ENCODE data around the gene FARSB. TPM values are rescaled to one million over a fixed set of nuclear protein-coding genes. Genes with fewer than 3 reads are reported as not detected.
"Not testable (repeated sequence)": the region's sequence is repeated elsewhere in the genome, so short reads cannot be mapped to it uniquely, and the experiment has no call there.

FARSB gene
- total RNA-seq (2012; rRNA removed): 41.8 and 45.4 TPM in 2 replicates

GRCh38 chr2:222655787-222656525 is at the start of gene FARSB:
Gene FARSB, minus strand, starts transcription at chr2:222656092. Its CDS starts 19 bp downstream, at chr2:222656073.
- peaks cover 13% of the 10 kb centered on the region for H3K4me1 ChIP-seq (ENCODE audit: control insufficient read depth, insufficient read depth, low read length)
- H3K4me2 ChIP-seq (ENCODE audit: low read length): peak within 1 kb of the TSS; percentile 83
- no peaks in the 10 kb centered on the region for H3K9me3 ChIP-seq (replicated peaks; ENCODE audit: low read length)
- H3K27me3 ChIP-seq (ENCODE audit: control insufficient read depth, insufficient read depth, low read length): no peaks in the 10 kb centered on the region
- H3K36me3 ChIP-seq (ENCODE audit: insufficient read depth, low read length): no peaks in the 10 kb centered on the region
- peak within 1 kb of the TSS; percentile 89 for H3K4me3 ChIP-seq (ENCODE audit: low read length)
- peak within 1 kb of the TSS; percentile 94 for H3K9ac ChIP-seq (ENCODE audit: low read depth, low read length)

- Histone ChIP-seq H3K4me1 (ENCODE audit: control insufficient read depth, insufficient read depth, low read length) (peaks cover 42% of the 10 kb centered on the region), H3K36me3 (ENCODE audit: insufficient read depth, low read length) (no peaks in the 10 kb centered on the region), H3K4me3 (ENCODE audit: low read length) (no peak overlapping the region), H3K9ac (ENCODE audit: low read depth, low read length) (no peak overlapping the region), H3K4me2 (ENCODE audit: low read length) (no peak overlapping the region), H3K27me3 (ENCODE audit: control insufficient read depth, insufficient read depth, low read length) (no peaks in the 10 kb centered on the region), H3K9me3 (replicated peaks; ENCODE audit: low read length) (no peaks in the 10 kb centered on the region)
Observed at GRCh38 chr2:222703886-222704285, 48.0 kb upstream of the FARSB start.

- H3K27me3 ChIP-seq (ENCODE audit: control insufficient read depth, insufficient read depth, low read length): no peaks in the 10 kb centered on the region
- no peaks in the 10 kb centered on the region for H3K36me3 ChIP-seq (ENCODE audit: insufficient read depth, low read length)
- H3K4me2 ChIP-seq (ENCODE audit: low read length): no peak overlapping the region
- no peak overlapping the region for H3K4me3 ChIP-seq (ENCODE audit: low read length)
- H3K9ac ChIP-seq (ENCODE audit: low read depth, low read length): no peak overlapping the region
- H3K9me3 ChIP-seq (replicated peaks; ENCODE audit: low read length): no peaks in the 10 kb centered on the region
- H3K4me1 ChIP-seq (ENCODE audit: control insufficient read depth, insufficient read depth, low read length): peaks cover 35% of the 10 kb centered on the region
Observed at GRCh38 chr2:222703091-222703490, 47.2 kb upstream of the FARSB start.

- Histone ChIP-seq H3K9ac (ENCODE audit: low read depth, low read length) (no peak overlapping the region), H3K4me2 (ENCODE audit: low read length) (no peak overlapping the region), H3K36me3 (ENCODE audit: insufficient read depth, low read length) (no peaks in the 10 kb centered on the region), H3K9me3 (replicated peaks; ENCODE audit: low read length) (no peaks in the 10 kb centered on the region), H3K4me3 (ENCODE audit: low read length) (no peak overlapping the region), H3K27me3 (ENCODE audit: control insufficient read depth, insufficient read depth, low read length) (no peaks in the 10 kb centered on the region), H3K4me1 (ENCODE audit: control insufficient read depth, insufficient read depth, low read length) (peaks cover 22% of the 10 kb centered on the region)
Observed at GRCh38 chr2:222701721-222702131, 45.8 kb upstream of the FARSB start.

- no peaks in the 10 kb centered on the region for H3K9me3 ChIP-seq (replicated peaks; ENCODE audit: low read length)
- no peaks in the 10 kb centered on the region for H3K27me3 ChIP-seq (ENCODE audit: control insufficient read depth, insufficient read depth, low read length)
- H3K4me2 ChIP-seq (ENCODE audit: low read length): no peak overlapping the region
- H3K9ac ChIP-seq (ENCODE audit: low read depth, low read length): no peak overlapping the region
- no peak overlapping the region for H3K4me3 ChIP-seq (ENCODE audit: low read length)
- no peaks in the 10 kb centered on the region for H3K36me3 ChIP-seq (ENCODE audit: insufficient read depth, low read length)
- peaks cover 19% of the 10 kb centered on the region for H3K4me1 ChIP-seq (ENCODE audit: control insufficient read depth, insufficient read depth, low read length)
Observed at GRCh38 chr2:222701233-222701632, 45.3 kb upstream of the FARSB start.

- no peak overlapping the region for H3K4me3 ChIP-seq (ENCODE audit: low read length)
- no peaks in the 10 kb centered on the region for H3K9me3 ChIP-seq (replicated peaks; ENCODE audit: low read length)
- peaks cover 10% of the 10 kb centered on the region for H3K4me1 ChIP-seq (ENCODE audit: control insufficient read depth, insufficient read depth, low read length)
- H3K27me3 ChIP-seq (ENCODE audit: control insufficient read depth, insufficient read depth, low read length): no peaks in the 10 kb centered on the region
- H3K9ac ChIP-seq (ENCODE audit: low read depth, low read length): no peak overlapping the region
- no peaks in the 10 kb centered on the region for H3K36me3 ChIP-seq (ENCODE audit: insufficient read depth, low read length)
- no peak overlapping the region for H3K4me2 ChIP-seq (ENCODE audit: low read length)
Observed at GRCh38 chr2:222698276-222698675, 42.4 kb upstream of the FARSB start.

GRCh38 chr2:222693837-222694236 is 37.9 kb upstream of the FARSB start:
- Histone ChIP-seq H3K4me1 (ENCODE audit: control insufficient read depth, insufficient read depth, low read length) (peaks cover 5% of the 10 kb centered on the region), H3K4me2 (ENCODE audit: low read length) (no peak overlapping the region), H3K9ac (ENCODE audit: low read depth, low read length) (no peak overlapping the region), H3K27me3 (ENCODE audit: control insufficient read depth, insufficient read depth, low read length) (no peaks in the 10 kb centered on the region), H3K4me3 (ENCODE audit: low read length) (no peak overlapping the region), H3K36me3 (ENCODE audit: insufficient read depth, low read length) (no peaks in the 10 kb centered on the region), H3K9me3 (replicated peaks; ENCODE audit: low read length) (no peaks in the 10 kb centered on the region)

GRCh38 chr2:222693413-222693812 is 37.5 kb upstream of the FARSB start:
- not testable (repeated sequence) for H3K36me3 ChIP-seq (ENCODE audit: insufficient read depth, low read length); H3K4me1 ChIP-seq (ENCODE audit: control insufficient read depth, insufficient read depth, low read length); H3K4me2 ChIP-seq (ENCODE audit: low read length); H3K9ac ChIP-seq (ENCODE audit: low read depth, low read length); H3K27me3 ChIP-seq (ENCODE audit: control insufficient read depth, insufficient read depth, low read length); H3K4me3 ChIP-seq (ENCODE audit: low read length); H3K9me3 ChIP-seq (replicated peaks; ENCODE audit: low read length)

GRCh38 chr2:222690564-222691200 is 34.8 kb upstream of the FARSB start:
- Histone ChIP-seq H3K4me1 (ENCODE audit: control insufficient read depth, insufficient read depth, low read length) (peaks cover 7% of the 10 kb centered on the region), H3K9ac (ENCODE audit: low read depth, low read length) (no peak overlapping the region), H3K9me3 (replicated peaks; ENCODE audit: low read length) (no peaks in the 10 kb centered on the region), H3K4me3 (ENCODE audit: low read length) (no peak overlapping the region), H3K4me2 (ENCODE audit: low read length) (peak overlapping the region; percentile 51), H3K36me3 (ENCODE audit: insufficient read depth, low read length) (no peaks in the 10 kb centered on the region), H3K27me3 (ENCODE audit: control insufficient read depth, insufficient read depth, low read length) (no peaks in the 10 kb centered on the region)

GRCh38 chr2:222689322-222689721 is 33.4 kb upstream of the FARSB start:
- Histone ChIP-seq H3K4me1 (ENCODE audit: control insufficient read depth, insufficient read depth, low read length) (peaks cover 7% of the 10 kb centered on the region), H3K4me3 (ENCODE audit: low read length) (no peak overlapping the region), H3K36me3 (ENCODE audit: insufficient read depth, low read length) (no peaks in the 10 kb centered on the region), H3K9me3 (replicated peaks; ENCODE audit: low read length) (no peaks in the 10 kb centered on the region), H3K9ac (ENCODE audit: low read depth, low read length) (no peak overlapping the region), H3K4me2 (ENCODE audit: low read length) (no peak overlapping the region), H3K27me3 (ENCODE audit: control insufficient read depth, insufficient read depth, low read length) (no peaks in the 10 kb centered on the region)

GRCh38 chr2:222688917-222689316 is 33.0 kb upstream of the FARSB start:
- peaks cover 7% of the 10 kb centered on the region for H3K4me1 ChIP-seq (ENCODE audit: control insufficient read depth, insufficient read depth, low read length)
- no peaks in the 10 kb centered on the region for H3K9me3 ChIP-seq (replicated peaks; ENCODE audit: low read length)
- no peaks in the 10 kb centered on the region for H3K27me3 ChIP-seq (ENCODE audit: control insufficient read depth, insufficient read depth, low read length)
- no peak overlapping the region for H3K9ac ChIP-seq (ENCODE audit: low read depth, low read length)
- H3K36me3 ChIP-seq (ENCODE audit: insufficient read depth, low read length): no peaks in the 10 kb centered on the region
- H3K4me2 ChIP-seq (ENCODE audit: low read length): no peak overlapping the region
- no peak overlapping the region for H3K4me3 ChIP-seq (ENCODE audit: low read length)

Measured in skeletal muscle satellite cell (primary cell).